Ascending aorta (tissue), 2 donors: ENCODE data around the gene CUL2. TPM values are rescaled to one million over a fixed set of nuclear protein-coding genes. Genes with fewer than 3 reads are reported as not detected.

Source experiments
- DNase-seq, 2 donors: peaks; one replicate each; pipeline ENCODE4 v3.0.0-alpha.2; 2019; ENCODE audit warnings: low spot score in 2 of 2
- H3K27ac ChIP-seq, 2 donors: fragments of 200-600 bp; sonication (generic); one replicate each; pipeline ENCODE4 v1.5.1; 2016 to 2017; ENCODE audit warnings: mild to moderate bottlenecking in 1 of 2
- H3K27me3 ChIP-seq: fragments of 200-600 bp; sonication (generic); one replicate; pipeline ENCODE4 v1.5.1; 2017
- H3K36me3 ChIP-seq, 2 donors: fragments of 200-600 bp; sonication (generic); one replicate each; pipeline ENCODE4 v1.5.1; 2016
- H3K4me1 ChIP-seq, 2 donors: fragments of 200-600 bp; sonication (generic); one replicate each; pipeline ENCODE4 v1.5.1; 2016 to 2017; ENCODE audit warnings: mild to moderate bottlenecking in 1 of 2
- H3K4me3 ChIP-seq, 2 donors: fragments of 200-600 bp; sonication (generic); one replicate each; pipeline ENCODE4 v1.5.1; 2016 to 2017; ENCODE audit warnings: mild to moderate bottlenecking in 1 of 2
- H3K9me3 ChIP-seq, 2 donors: fragments of 200-600 bp; sonication (generic); one replicate each; pipeline ENCODE4 v1.5.1; 2016
- intact Hi-C: fragments of 100-400 bp; cut with DNase I; formaldehyde crosslinking; loops from one replicate; pipeline ENCODE4 v1.15.1; 2023
- total RNA-seq: library from RNA; depleted of rRNA; stranded (reverse); fragments of >200 nt; gene quantifications from one replicate; pipeline ENCODE4 v1.1.0, GENCODE V29; 2016
- TF ChIP-seq, protein P1 (sequence below), 3 experiments: fragments of 200-600 bp in 2 of 3; fragments of 450-650 bp in 1 of 3; sonication (generic) in 2 of 3; IDR thresholded peaks; one replicate each; pipeline ENCODE4 v1.5.1; 2016 to 2019; ENCODE audit warnings: antibody characterized with exemption in 3 of 3, mild to moderate bottlenecking in 1 of 3, moderate library complexity in 1 of 3

The CUL2 gene
- total RNA-seq, 1 donor from 2014 or later, result 9.7 TPM

GRCh38 chr10:35017608-35018007 lies 72.5 kb downstream of the CUL2 start:
- TF ChIP-seq, protein P1, sequence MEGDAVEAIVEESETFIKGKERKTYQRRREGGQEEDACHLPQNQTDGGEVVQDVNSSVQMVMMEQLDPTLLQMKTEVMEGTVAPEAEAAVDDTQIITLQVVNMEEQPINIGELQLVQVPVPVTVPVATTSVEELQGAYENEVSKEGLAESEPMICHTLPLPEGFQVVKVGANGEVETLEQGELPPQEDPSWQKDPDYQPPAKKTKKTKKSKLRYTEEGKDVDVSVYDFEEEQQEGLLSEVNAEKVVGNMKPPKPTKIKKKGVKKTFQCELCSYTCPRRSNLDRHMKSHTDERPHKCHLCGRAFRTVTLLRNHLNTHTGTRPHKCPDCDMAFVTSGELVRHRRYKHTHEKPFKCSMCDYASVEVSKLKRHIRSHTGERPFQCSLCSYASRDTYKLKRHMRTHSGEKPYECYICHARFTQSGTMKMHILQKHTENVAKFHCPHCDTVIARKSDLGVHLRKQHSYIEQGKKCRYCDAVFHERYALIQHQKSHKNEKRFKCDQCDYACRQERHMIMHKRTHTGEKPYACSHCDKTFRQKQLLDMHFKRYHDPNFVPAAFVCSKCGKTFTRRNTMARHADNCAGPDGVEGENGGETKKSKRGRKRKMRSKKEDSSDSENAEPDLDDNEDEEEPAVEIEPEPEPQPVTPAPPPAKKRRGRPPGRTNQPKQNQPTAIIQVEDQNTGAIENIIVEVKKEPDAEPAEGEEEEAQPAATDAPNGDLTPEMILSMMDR (IDR thresholded peaks at IDR 0.05), result no peak
- Histone ChIP-seq H3K4me3 (no peak overlapping the region), H3K9me3 (no peaks in the 10 kb centered on the region), H3K27me3 (no peaks in the 10 kb centered on the region), H3K4me1 (no peaks in the 10 kb centered on the region), H3K27ac (no peak overlapping the region), H3K36me3 (peaks cover 5 to 21% of the 10 kb centered on the region in 2 donors)
- no peak for DNase-seq
- intact Hi-C loops, result no loop called here

DNA sequence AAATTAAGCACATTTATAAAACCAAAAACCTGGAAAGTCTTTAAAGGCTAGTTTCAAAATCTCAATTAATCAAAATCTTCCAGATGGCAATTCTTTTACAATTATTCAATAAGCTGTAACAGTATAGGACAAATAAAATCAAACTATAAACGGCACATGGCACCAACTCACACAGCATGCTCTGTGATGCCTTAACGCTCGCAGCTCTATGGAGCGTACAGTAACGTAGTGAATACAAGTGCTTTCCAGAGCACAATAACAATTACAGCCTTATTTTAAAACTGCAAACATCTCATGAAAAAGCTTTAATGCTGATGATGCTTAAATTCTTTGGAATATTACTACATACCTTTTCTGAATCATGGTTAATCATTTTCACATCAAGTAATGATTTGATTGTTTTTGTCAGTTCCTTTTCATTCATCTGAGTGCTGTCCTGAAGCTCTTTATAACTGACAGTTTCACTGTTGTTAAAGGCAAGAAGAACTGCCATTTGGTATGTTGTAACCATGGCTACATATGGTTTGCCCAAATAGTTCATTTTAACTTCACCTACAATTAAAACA lies 74.2 kb downstream of the CUL2 start:
- no peak overlapping the region for H3K27ac ChIP-seq
- no peaks in the 10 kb centered on the region for H3K27me3 ChIP-seq
- intact Hi-C loops, result no loop called here
- no peak overlapping the region for H3K4me3 ChIP-seq
- H3K36me3 ChIP-seq, result peaks cover 12 to 37% of the 10 kb centered on the region in 2 donors
- no peaks in the 10 kb centered on the region for H3K4me1 ChIP-seq
- no peak for DNase-seq
- H3K9me3 ChIP-seq, result no peaks in the 10 kb centered on the region
- TF ChIP-seq, protein P1 (IDR thresholded peaks at IDR 0.05), result no peak

GRCh38 chr10:35012781-35013180 lies 77.4 kb downstream of the CUL2 start:
- Histone ChIP-seq H3K9me3 (no peaks in the 10 kb centered on the region), H3K4me3 (no peak overlapping the region), H3K27me3 (no peaks in the 10 kb centered on the region), H3K36me3 (peaks cover 16 to 40% of the 10 kb centered on the region in 2 donors), H3K27ac (no peak overlapping the region), H3K4me1 (no peaks in the 10 kb centered on the region)
- intact Hi-C loops, result no loop called here
- no peak for DNase-seq
- TF ChIP-seq, protein P1 (IDR thresholded peaks at IDR 0.05), result no peak

DNA sequence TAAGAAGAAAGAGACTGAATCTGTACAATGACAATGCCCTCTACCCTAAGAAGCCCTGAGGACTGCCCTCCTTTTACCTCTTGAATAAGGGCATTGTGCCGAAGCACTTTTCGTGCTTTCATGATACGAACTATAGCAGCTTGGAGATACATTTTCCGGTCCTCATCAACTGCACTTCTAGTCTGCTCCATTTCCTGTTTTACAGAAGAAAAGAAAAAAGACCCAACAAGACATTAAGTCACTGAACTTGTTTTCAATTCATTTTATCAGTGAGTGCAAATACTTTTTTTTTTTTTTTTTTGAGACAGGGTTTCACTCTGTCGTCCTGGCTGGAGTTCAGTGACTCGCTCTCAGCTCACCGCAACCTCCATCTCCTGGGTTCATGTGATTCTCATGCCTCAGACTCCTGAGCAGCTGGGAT lies 78.4 kb downstream of the CUL2 start:
- Histone ChIP-seq H3K27me3 (no peaks in the 10 kb centered on the region), H3K36me3 (peaks cover 12 to 40% of the 10 kb centered on the region in 2 donors), H3K4me1 (no peaks in the 10 kb centered on the region), H3K9me3 (no peaks in the 10 kb centered on the region), H3K4me3 (no peak overlapping the region), H3K27ac (no peak overlapping the region)
- DNase-seq, result no peak
- TF ChIP-seq, protein P1 (IDR thresholded peaks at IDR 0.05), result no peak
- intact Hi-C loops, result no loop called here

- DNase-seq, result no peak
- TF ChIP-seq, protein P1 (IDR thresholded peaks at IDR 0.05), result no peak
- H3K4me3 ChIP-seq, result no peak overlapping the region
- no peaks in the 10 kb centered on the region for H3K27me3 ChIP-seq
- peaks cover 12 to 27% of the 10 kb centered on the region in 2 donors for H3K36me3 ChIP-seq
- no peaks in the 10 kb centered on the region for H3K4me1 ChIP-seq
- intact Hi-C loops, result no loop called here
- no peaks in the 10 kb centered on the region for H3K9me3 ChIP-seq
- H3K27ac ChIP-seq, result no peak overlapping the region
These were observed 82.3 kb downstream of the CUL2 start for GRCh38 chr10:35007858-35008301.

GRCh38 chr10:35006836-35007235 lies 83.3 kb downstream of the CUL2 start:
- TF ChIP-seq, protein P1 (IDR thresholded peaks at IDR 0.05), result no peak
- Histone ChIP-seq H3K4me3 (no peak overlapping the region), H3K36me3 (peaks cover 12 to 16% of the 10 kb centered on the region in 2 donors), H3K4me1 (no peaks in the 10 kb centered on the region), H3K27ac (no peak overlapping the region), H3K9me3 (no peaks in the 10 kb centered on the region), H3K27me3 (no peaks in the 10 kb centered on the region)
- intact Hi-C loops, result no loop called here
- DNase-seq, result no peak
